Measurements from ENCODE around the gene PLCB4. TPM values are rescaled to one million over a fixed set of nuclear protein-coding genes. Genes with fewer than 3 reads are reported as not detected.

PLCB4 gene
- total and polyA plus RNA-seq, 3 donors from 2014 or later: 5.9 to 19.4 (median 15.5) TPM

DNA sequence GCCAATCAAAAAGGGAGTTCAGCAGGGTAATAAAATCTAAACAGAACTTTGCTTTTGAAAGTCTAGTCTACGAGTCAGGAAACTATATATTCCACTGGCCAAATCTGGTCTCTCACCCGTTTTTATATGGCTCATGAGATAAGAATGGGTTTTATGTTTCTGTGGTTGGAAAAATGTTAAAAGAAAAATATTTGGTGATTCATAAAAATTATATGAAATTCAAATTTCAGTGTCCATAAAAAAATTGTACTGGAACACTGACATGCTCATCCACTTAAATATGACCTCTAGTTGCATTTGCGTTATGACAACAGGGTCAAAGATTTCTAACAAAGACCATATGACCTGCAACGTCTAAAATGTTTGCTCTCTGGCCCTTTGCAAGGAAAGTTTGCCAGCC lies 423.2 kb downstream of the PLCB4 start:
- no peaks in the 10 kb centered on the region for H3K36me3 ChIP-seq (ENCODE audit: low read depth, missing control alignments)

DNA sequence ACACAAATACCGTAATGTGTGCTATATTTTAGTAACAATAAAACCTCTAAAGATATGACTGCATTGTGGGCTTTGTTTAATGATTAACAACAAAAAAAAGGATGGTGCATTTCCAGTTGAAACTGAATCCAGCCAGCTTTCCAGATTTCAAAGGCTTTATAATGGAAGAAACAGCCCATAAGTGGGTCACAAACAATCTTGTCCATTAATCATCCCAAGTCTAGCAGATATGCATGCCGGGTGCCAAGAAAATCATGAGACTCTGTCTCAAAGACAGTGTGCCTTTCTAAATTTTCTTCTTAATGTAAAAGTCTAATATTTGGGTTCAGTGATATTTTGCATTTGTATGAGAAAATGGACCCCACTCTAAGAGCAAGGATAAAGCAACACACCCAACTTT lies 424.9 kb downstream of the PLCB4 start:
- no peak for DNase-seq
- intact Hi-C loops (cut with DNase I; ENCODE audit: low total_unique reads): no loop called here
- WGBS, 2 donors: 69 to 84% methylated on average over 2 of the region's 2 CpGs

More for the DNA sequence above, 423.2 kb downstream of the PLCB4 start:
- WGBS, 2 donors: 71 to 75% methylated on average over 4 of the region's 4 CpGs
- intact Hi-C loops (cut with DNase I; ENCODE audit: low total_unique reads): no loop called here
- Histone ChIP-seq H3K27ac (no peak overlapping the region), H3K27me3 (no peaks in the 10 kb centered on the region), H3K4me3 (no peak overlapping the region), H3K4me1 (no peaks in the 10 kb centered on the region), H3K9me3 (no peaks in the 10 kb centered on the region)
- TF ChIP-seq, protein P1, sequence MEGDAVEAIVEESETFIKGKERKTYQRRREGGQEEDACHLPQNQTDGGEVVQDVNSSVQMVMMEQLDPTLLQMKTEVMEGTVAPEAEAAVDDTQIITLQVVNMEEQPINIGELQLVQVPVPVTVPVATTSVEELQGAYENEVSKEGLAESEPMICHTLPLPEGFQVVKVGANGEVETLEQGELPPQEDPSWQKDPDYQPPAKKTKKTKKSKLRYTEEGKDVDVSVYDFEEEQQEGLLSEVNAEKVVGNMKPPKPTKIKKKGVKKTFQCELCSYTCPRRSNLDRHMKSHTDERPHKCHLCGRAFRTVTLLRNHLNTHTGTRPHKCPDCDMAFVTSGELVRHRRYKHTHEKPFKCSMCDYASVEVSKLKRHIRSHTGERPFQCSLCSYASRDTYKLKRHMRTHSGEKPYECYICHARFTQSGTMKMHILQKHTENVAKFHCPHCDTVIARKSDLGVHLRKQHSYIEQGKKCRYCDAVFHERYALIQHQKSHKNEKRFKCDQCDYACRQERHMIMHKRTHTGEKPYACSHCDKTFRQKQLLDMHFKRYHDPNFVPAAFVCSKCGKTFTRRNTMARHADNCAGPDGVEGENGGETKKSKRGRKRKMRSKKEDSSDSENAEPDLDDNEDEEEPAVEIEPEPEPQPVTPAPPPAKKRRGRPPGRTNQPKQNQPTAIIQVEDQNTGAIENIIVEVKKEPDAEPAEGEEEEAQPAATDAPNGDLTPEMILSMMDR (IDR thresholded peaks at IDR 0.05): no peak
- no peak for TF ChIP-seq POLR2A (IDR thresholded peaks at IDR 0.05)
- DNase-seq: no peak

DNA sequence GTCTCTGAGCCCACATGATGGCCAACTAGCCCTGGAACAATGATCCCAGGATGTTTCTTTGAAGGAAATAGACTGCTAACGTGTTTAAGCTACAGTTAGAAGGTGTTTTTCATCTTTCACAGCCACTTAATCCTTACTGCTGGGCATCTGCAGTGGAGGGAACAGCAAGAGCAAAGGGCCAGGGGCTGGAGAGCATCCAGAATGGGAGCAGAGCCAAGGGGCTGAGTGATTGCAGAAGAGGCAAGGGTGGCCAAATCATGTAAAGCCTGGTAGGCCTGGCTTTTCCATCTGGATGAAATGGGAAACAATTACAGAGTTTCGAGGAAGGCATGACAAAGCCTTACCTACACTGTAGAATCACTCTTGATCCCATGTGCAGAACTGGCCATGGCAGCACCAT lies 426.8 kb downstream of the PLCB4 start:
- Histone ChIP-seq H3K27ac (no peak overlapping the region), H3K4me3 (no peak overlapping the region), H3K36me3 (ENCODE audit: low read depth, missing control alignments) (no peaks in the 10 kb centered on the region), H3K9me3 (no peaks in the 10 kb centered on the region), H3K27me3 (no peaks in the 10 kb centered on the region), H3K4me1 (peaks cover 6% of the 10 kb centered on the region)
- no peak for TF ChIP-seq POLR2A (IDR thresholded peaks at IDR 0.05)
- TF ChIP-seq, protein P1 (IDR thresholded peaks at IDR 0.05): no peak
- intact Hi-C loops (cut with DNase I; ENCODE audit: low total_unique reads): no loop called here
- DNase-seq: no peak
- WGBS, 2 donors: 79 to 84% methylated on average over 2 of the region's 2 CpGs

More for the DNA sequence above, 424.9 kb downstream of the PLCB4 start:
- TF ChIP-seq POLR2A (IDR thresholded peaks at IDR 0.05): no peak
- TF ChIP-seq, protein P1 (IDR thresholded peaks at IDR 0.05): no peak
- no peaks in the 10 kb centered on the region for H3K4me1 ChIP-seq
- no peaks in the 10 kb centered on the region for H3K36me3 ChIP-seq (ENCODE audit: low read depth, missing control alignments)
- no peak overlapping the region for H3K27ac ChIP-seq
- no peaks in the 10 kb centered on the region for H3K27me3 ChIP-seq
- H3K9me3 ChIP-seq: no peaks in the 10 kb centered on the region
- H3K4me3 ChIP-seq: no peak overlapping the region

DNA sequence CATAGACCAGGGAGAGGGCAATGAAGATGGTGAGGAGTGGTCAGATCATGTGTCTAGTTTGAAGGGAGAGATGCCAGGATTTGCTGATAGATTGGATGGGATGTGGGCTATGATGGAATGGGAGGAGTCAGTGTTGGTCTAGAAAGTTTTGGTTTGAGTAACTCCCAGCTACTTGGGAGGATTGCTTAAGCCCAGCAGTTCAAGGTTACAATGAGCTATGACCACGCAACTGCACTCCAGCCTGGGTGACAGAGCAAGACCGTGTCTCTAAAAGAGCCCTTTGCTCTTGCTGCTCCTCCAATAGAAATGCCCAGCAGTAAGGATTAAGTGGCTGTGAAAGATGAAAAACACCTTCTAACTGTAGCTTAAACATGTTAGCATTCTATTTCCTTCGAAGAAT lies 427.3 kb downstream of the PLCB4 start:
- H3K27me3 ChIP-seq: no peaks in the 10 kb centered on the region
- 68 to 98% methylated on average over 3 of the region's 3 CpGs for WGBS, 2 donors
- no peak for TF ChIP-seq POLR2A (IDR thresholded peaks at IDR 0.05)
- TF ChIP-seq, protein P1 (IDR thresholded peaks at IDR 0.05): no peak
- no peaks in the 10 kb centered on the region for H3K36me3 ChIP-seq (ENCODE audit: low read depth, missing control alignments)
- DNase-seq: no peak
- no peak overlapping the region for H3K4me3 ChIP-seq
- intact Hi-C loops (cut with DNase I; ENCODE audit: low total_unique reads): no loop called here
- H3K4me1 ChIP-seq: peaks cover 6% of the 10 kb centered on the region
- no peak overlapping the region for H3K27ac ChIP-seq
- H3K9me3 ChIP-seq: no peaks in the 10 kb centered on the region

DNA sequence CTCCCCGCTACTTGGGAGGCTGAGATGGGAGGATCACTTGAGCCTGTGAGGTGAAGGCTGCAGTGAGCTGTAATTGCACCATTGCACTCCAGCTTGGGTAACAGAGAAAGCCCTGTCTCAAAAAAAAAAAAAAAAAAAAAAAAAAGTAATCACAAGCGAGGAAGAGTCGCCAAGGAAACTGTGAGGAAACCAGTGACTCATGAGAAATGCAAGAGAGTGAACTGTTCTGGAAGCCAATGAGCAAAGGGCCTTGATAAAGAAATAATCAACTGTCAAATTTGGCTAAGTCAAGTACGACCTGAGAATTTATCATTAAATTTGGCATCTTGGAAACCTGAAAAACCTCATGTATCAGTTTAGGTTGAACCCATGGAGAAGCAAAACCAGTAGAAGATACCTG lies 429.4 kb downstream of the PLCB4 start:
- no peaks in the 10 kb centered on the region for H3K27me3 ChIP-seq
- H3K4me1 ChIP-seq: peaks cover 6% of the 10 kb centered on the region
- no peak overlapping the region for H3K4me3 ChIP-seq
- no peaks in the 10 kb centered on the region for H3K9me3 ChIP-seq
- intact Hi-C loops (cut with DNase I; ENCODE audit: low total_unique reads): no loop called here
- DNase-seq: no peak
- no peak overlapping the region for H3K27ac ChIP-seq
- 90 to 96% methylated on average over 4 of the region's 4 CpGs for WGBS, 2 donors
- TF ChIP-seq POLR2A (IDR thresholded peaks at IDR 0.05): no peak
- TF ChIP-seq, protein P1 (IDR thresholded peaks at IDR 0.05): no peak
- no peaks in the 10 kb centered on the region for H3K36me3 ChIP-seq (ENCODE audit: low read depth, missing control alignments)

Data from testis (tissue), 3 donors.